Measurements from ENCODE around the gene ELANE.

Gene ELANE

DNA sequence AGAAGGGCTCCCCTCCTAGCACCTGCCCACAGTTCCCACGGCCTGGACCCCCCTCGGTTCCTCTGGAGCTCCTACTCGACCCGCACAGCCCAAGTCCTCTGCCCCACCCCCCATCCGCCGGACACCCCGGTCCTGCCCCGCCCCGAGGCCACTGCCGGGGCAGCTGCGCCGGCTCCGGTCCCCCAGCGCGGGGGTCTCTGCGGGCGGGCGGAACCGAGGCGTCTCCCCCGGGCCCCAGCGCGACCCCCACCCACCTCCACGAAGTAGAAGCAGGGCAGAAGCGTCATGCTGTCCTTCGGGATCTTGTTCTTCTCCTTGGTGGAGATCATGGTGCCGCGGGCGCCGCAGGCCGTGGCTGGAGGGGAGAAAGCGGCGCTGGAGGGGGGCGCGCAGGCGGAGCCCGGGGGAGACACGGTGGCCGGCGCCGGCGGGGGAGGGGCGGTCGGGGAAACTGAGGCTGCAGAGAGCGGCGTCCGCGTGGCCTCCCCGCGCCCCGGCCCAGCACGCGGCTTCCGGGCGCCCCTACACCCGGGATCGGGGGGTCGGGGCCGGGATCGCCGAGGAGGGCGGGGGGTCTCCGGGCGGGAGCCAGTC lies 30.8 kb upstream of the ELANE start:
- TF ChIP-seq TARDBP (IDR thresholded peaks at IDR 0.05) (no peak), FOXM1 (IDR thresholded peaks at IDR 0.05; ENCODE audit: borderline replicate concordance) (no peak), FOXA1 (IDR thresholded peaks at IDR 0.05) (no peak)
- CTCF ChIA-PET = no interaction called here
- DNase-seq (ENCODE audit: extremely low spot score) = no peak
- POLR2A ChIA-PET = interaction anchor here (0.9 kb wide), 1 partner anchor 17 kb away, joined by 3 read pairs; no protein-coding TSS in a partner anchor

DNA sequence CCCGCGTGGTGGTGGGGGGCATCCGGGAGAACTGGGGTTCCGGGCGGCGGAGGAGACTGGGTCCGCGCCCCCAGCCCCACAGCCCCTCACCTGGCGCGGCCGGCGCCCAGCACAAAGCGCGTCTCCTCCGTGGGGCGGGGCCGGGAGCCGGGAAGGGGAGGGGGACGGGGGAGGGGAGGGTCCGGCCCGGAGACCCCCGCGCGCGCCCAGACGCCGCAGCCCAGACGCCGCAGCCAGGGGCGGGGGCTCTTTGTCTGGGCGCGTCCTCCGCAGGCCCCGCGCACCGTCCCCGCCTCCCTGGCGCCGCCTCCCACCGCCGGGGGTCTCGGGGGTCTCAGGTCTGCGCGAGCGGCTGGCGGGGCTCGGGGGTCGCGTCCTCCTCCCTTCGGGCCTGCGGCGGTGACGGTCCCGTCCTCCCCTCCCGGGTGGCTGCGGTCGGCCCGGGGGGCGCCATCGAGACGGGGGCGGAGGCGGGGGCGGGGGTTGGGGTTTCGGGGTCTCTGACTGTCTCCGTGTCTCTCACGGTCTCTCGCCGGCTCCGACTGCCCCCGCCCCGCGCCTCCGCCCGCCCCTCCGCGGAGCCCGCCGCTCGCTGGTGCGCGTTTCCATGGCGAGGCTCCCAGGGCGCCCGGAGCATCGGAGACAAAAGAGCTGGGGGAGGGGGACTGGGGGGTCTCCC lies 30.1 kb upstream of the ELANE start, which contains the start of gene PLPPR3:
Gene PLPPR3, minus strand, starts transcription at position 131 of the 679 bp plus-strand sequence. CDS start 396 bp downstream, outside the sequence.
- POLR2A ChIA-PET = no interaction called here
- DNase-seq (ENCODE audit: extremely low spot score) = no peak
- TF ChIP-seq SP1 (IDR thresholded peaks at IDR 0.05) (no peak), BHLHE40 (IDR thresholded peaks at IDR 0.05; ENCODE audit: borderline replicate concordance) (no peak), FOXA1 (IDR thresholded peaks at IDR 0.05) (no peak), CTBP1 (IDR thresholded peaks at IDR 0.05; ENCODE audit: borderline replicate concordance) (no peak), FOXM1 (IDR thresholded peaks at IDR 0.05; ENCODE audit: borderline replicate concordance) (no peak), HDGF (IDR thresholded peaks at IDR 0.05; ENCODE audit: borderline replicate concordance) (no peak), LEF1 (IDR thresholded peaks at IDR 0.05; ENCODE audit: borderline replicate concordance) (no peak), ARNT (IDR thresholded peaks at IDR 0.05) (no peak), ZNF384 (IDR thresholded peaks at IDR 0.05) (no peak), TARDBP (IDR thresholded peaks at IDR 0.05) (no peak), FOXK2 (IDR thresholded peaks at IDR 0.05) (no peak), NFRKB (IDR thresholded peaks at IDR 0.05) (no peak)
- CTCF ChIA-PET = no interaction called here

DNA sequence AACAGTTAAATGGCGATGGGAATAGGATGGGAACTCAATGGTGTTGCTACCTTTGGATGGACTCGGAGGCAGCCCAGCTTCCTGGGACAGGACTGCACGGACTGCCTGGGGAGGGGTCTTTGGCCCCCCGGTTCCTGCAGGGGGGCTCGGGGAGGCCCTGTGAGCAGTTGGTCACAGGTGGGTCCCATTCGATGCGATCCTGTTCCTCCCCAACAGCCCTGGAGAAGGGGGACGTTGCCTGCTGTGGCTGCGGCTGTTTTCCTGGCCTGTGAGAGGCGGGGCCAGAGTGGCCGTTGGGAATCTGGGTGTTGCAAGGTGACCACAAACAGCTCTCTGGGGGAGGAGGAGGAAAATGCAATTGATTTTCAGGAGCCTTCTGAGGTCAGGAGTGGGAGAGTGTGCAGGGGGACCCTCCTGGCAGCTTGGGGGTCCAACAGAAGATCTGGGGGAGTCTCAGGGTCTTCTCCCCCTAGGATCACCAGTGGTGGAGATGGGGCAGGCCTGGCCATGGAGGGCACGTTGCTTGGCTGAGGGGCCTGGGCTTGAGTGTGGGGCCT lies 28.5 kb upstream of the ELANE start:
- POLR2A ChIA-PET = no interaction called here
- DNase-seq (ENCODE audit: extremely low spot score) = no peak
- CTCF ChIA-PET = no interaction called here
- TF ChIP-seq SUZ12 (IDR thresholded peaks at IDR 0.05) = no peak
- no peak for TF ChIP-seq FOXM1 (IDR thresholded peaks at IDR 0.05; ENCODE audit: borderline replicate concordance)
- no peak for TF ChIP-seq FOXA1 (IDR thresholded peaks at IDR 0.05)
- TF ChIP-seq LEF1 (IDR thresholded peaks at IDR 0.05; ENCODE audit: borderline replicate concordance) = no peak
- TF ChIP-seq L3MBTL2 (conservative IDR thresholded peaks at IDR 0.05) = no peak
- TF ChIP-seq, protein P1, sequence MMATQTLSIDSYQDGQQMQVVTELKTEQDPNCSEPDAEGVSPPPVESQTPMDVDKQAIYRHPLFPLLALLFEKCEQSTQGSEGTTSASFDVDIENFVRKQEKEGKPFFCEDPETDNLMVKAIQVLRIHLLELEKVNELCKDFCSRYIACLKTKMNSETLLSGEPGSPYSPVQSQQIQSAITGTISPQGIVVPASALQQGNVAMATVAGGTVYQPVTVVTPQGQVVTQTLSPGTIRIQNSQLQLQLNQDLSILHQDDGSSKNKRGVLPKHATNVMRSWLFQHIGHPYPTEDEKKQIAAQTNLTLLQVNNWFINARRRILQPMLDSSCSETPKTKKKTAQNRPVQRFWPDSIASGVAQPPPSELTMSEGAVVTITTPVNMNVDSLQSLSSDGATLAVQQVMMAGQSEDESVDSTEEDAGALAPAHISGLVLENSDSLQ (IDR thresholded peaks at IDR 0.05) = no peak
- TF ChIP-seq ARNT (IDR thresholded peaks at IDR 0.05) = no peak
- TF ChIP-seq BHLHE40 (IDR thresholded peaks at IDR 0.05; ENCODE audit: borderline replicate concordance) = no peak
- TF ChIP-seq FOXK2 (IDR thresholded peaks at IDR 0.05) = no peak
- TF ChIP-seq CTBP1 (IDR thresholded peaks at IDR 0.05; ENCODE audit: borderline replicate concordance) = no peak
- no peak for TF ChIP-seq HDGF (IDR thresholded peaks at IDR 0.05; ENCODE audit: borderline replicate concordance)
- no peak for TF ChIP-seq ZNF384 (IDR thresholded peaks at IDR 0.05)
- no peak for TF ChIP-seq NFRKB (IDR thresholded peaks at IDR 0.05)

DNA sequence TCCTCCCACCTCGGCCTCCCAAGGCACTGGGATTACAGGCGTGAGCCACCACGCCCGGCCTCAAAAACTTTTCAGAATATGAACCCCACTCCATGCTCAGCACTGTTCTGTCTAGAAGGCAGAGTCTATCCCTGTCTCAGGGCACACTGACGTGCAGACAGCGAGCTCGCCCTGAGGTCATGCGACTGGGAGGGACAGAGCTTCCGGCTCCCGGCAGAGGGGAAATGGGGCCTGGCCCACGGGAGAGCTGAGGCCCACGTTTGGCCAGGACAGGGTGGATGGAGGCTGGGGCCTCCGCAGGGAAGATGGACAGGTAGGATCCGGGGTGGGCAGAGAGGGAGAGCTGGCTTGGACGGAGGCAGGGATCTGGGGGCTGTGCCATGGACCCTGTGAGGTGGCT lies 27.2 kb upstream of the ELANE start:
- ChIA-PET CTCF (no interaction called here), POLR2A (no interaction called here)
- TF ChIP-seq FOXM1 (IDR thresholded peaks at IDR 0.05; ENCODE audit: borderline replicate concordance) = no peak
- no peak for TF ChIP-seq NFRKB (IDR thresholded peaks at IDR 0.05)
- no peak for TF ChIP-seq L3MBTL2 (conservative IDR thresholded peaks at IDR 0.05)
- TF ChIP-seq ELF4 (IDR thresholded peaks at IDR 0.05) = no peak
- TF ChIP-seq, protein P1 (IDR thresholded peaks at IDR 0.05) = no peak
- TF ChIP-seq CTBP1 (IDR thresholded peaks at IDR 0.05; ENCODE audit: borderline replicate concordance) = no peak
- no peak for TF ChIP-seq FOXK2 (IDR thresholded peaks at IDR 0.05)
- TF ChIP-seq ZNF384 (IDR thresholded peaks at IDR 0.05) = no peak
- no peak for TF ChIP-seq SUZ12 (IDR thresholded peaks at IDR 0.05)
- TF ChIP-seq FOXA1 (IDR thresholded peaks at IDR 0.05) = no peak
- TF ChIP-seq LEF1 (IDR thresholded peaks at IDR 0.05; ENCODE audit: borderline replicate concordance) = no peak
- TF ChIP-seq ARNT (IDR thresholded peaks at IDR 0.05) = no peak
- no peak for TF ChIP-seq TARDBP (IDR thresholded peaks at IDR 0.05)
- TF ChIP-seq BHLHE40 (IDR thresholded peaks at IDR 0.05; ENCODE audit: borderline replicate concordance) = no peak
- no peak for TF ChIP-seq SP1 (IDR thresholded peaks at IDR 0.05)
- TF ChIP-seq HDGF (IDR thresholded peaks at IDR 0.05; ENCODE audit: borderline replicate concordance) = no peak
- DNase-seq (ENCODE audit: extremely low spot score) = no peak

DNA sequence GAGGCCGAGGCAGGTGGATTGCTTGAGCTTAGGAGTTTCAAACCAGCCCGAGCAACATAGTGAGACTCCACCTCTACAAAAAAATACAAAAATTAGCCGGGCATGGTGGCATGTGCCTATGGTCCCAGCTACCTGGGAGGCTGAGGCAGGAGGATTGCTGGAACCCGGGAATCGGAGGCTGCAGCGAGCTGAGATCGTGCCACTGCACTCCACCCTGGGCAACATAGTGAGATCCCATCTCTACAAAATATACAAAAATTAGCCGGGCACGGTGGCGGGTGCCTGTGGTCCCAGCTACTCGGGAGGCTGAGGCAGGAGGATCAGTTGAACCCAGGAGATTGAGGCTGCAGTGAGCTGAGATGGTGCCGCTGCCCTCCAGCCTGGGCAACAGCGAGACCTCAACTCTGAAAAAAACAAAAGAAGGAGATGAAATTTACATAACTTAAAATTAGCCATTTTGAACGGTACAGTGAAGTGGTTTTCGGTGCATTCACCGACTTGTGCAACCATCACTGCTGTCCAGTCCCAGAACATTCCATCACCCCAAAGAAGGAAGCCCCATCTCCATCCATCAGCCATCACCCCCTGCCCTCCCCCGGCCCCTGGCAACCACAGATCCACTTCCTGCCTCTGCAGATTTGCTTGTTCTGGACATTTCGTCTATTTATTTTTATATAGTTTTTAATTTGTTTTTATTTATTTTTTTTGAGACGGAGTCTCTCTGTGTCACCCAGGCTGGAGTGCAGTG lies 26.0 kb upstream of the ELANE start:
- TF ChIP-seq FOXA1 (IDR thresholded peaks at IDR 0.05) (no peak), CTBP1 (IDR thresholded peaks at IDR 0.05; ENCODE audit: borderline replicate concordance) (no peak), SP1 (IDR thresholded peaks at IDR 0.05) (no peak), TARDBP (IDR thresholded peaks at IDR 0.05) (no peak), BHLHE40 (IDR thresholded peaks at IDR 0.05; ENCODE audit: borderline replicate concordance) (no peak), L3MBTL2 (conservative IDR thresholded peaks at IDR 0.05) (no peak), ZNF384 (IDR thresholded peaks at IDR 0.05) (no peak), FOXM1 (IDR thresholded peaks at IDR 0.05; ENCODE audit: borderline replicate concordance) (no peak), FOXK2 (IDR thresholded peaks at IDR 0.05) (no peak), SUZ12 (IDR thresholded peaks at IDR 0.05) (no peak), LEF1 (IDR thresholded peaks at IDR 0.05; ENCODE audit: borderline replicate concordance) (no peak), ELF4 (IDR thresholded peaks at IDR 0.05) (no peak), ARNT (IDR thresholded peaks at IDR 0.05) (no peak), NFRKB (IDR thresholded peaks at IDR 0.05) (no peak), HDGF (IDR thresholded peaks at IDR 0.05; ENCODE audit: borderline replicate concordance) (no peak)
- TF ChIP-seq, protein P1 (IDR thresholded peaks at IDR 0.05) = no peak
- DNase-seq (ENCODE audit: extremely low spot score) = no peak
- POLR2A ChIA-PET = no interaction called here
- CTCF ChIA-PET = no interaction called here
